B cell (primary cell): ENCODE results near the gene AUTS2. TPM values are rescaled to one million over a fixed set of nuclear protein-coding genes. Genes with fewer than 3 reads are reported as not detected.

ENCODE experiments used
- ATAC-seq: fragments of 200-7000 bp; cut with Tn5 transposase; one replicate; pipeline ENCODE4 v1.10.0; 2021; ENCODE audit warnings: low read depth, mild to moderate bottlenecking, moderate number of reproducible peaks, moderate library complexity
- CTCF ChIA-PET: fragments of 350-600 bp; sonication (Branson Sonifier 250); formaldehyde crosslinking; loops from one replicate; lab custom pipeline; 2021; ENCODE audit warnings: antibody characterized with exemption, inconsistent platforms; lab: Charles Lee
- POLR2A ChIA-PET: fragments of 350-600 bp; sonication (Branson Sonifier 250); formaldehyde crosslinking; loops from one replicate; lab custom pipeline; 2021; ENCODE audit warnings: antibody characterized with exemption; lab: Charles Lee
- DNase-seq: peaks from one replicate; pipeline ENCODE4 v3.0.0; 2013
- H2AFZ ChIP-seq: 2 replicates; pipeline ENCODE4 v1.6.1; 2012; ENCODE audit warnings: mild to moderate bottlenecking, low read depth, low read length; ENCODE audit not compliant: insufficient read depth, poor library complexity, severe bottlenecking
- H3K27ac ChIP-seq, 2 donors: 1 replicate in 1 of 2; 2 replicates in 1 of 2; pipeline ENCODE4 v1.5.1; 2012 to 2013; ENCODE audit warnings: low read length in 2 of 2, mild to moderate bottlenecking in 2 of 2, moderate library complexity in 1 of 2
- H3K27me3 ChIP-seq, 4 experiments: fragments of 200-600 bp in 1 of 4; sonication (generic) in 1 of 4; replicated peaks in 1 of 4; 1 replicate in 2 of 4; 2 replicates in 2 of 4; pipeline versions ENCODE4 v1.6.1 to v1.7.0; 2013 to 2016; ENCODE audit warnings: low read length in 3 of 4, mild to moderate bottlenecking in 2 of 4, mixed read lengths in 1 of 4, moderate library complexity in 1 of 4; ENCODE audit not compliant: insufficient read depth in 4 of 4, control insufficient read depth in 3 of 4; ENCODE audit errors: control extremely low read depth in 1 of 4
- H3K36me3 ChIP-seq, 2 experiments: replicated peaks in 1 of 2; 1 replicate in 1 of 2; 2 replicates in 1 of 2; pipeline versions ENCODE4 v1.6.1 to v1.7.1; 2013; ENCODE audit warnings: low read length in 1 of 2; ENCODE audit not compliant: insufficient read depth in 2 of 2, control insufficient read depth in 1 of 2; ENCODE audit errors: control extremely low read depth in 1 of 2, extremely low read depth in 1 of 2
- H3K4me1 ChIP-seq, 2 donors: fragments of 200-600 bp in 1 of 2; sonication (generic) in 1 of 2; 1 replicate in 1 of 2; 2 replicates in 1 of 2; pipeline versions ENCODE4 v1.5.1 to v1.6.1; 2013 to 2017; ENCODE audit warnings: low read length in 2 of 2; ENCODE audit not compliant: control insufficient read depth in 2 of 2, insufficient read depth in 2 of 2
- H3K4me2 ChIP-seq: replicated peaks from 2 replicates; pipeline ENCODE3; 2012; ENCODE audit warnings: mild to moderate bottlenecking, low read depth, low read length; ENCODE audit not compliant: poor library complexity, severe bottlenecking
- H3K4me3 ChIP-seq, 5 experiments: fragments of 200-600 bp in 1 of 5; sonication (generic) in 1 of 5; 1 replicate in 3 of 5; 2 replicates in 2 of 5; pipeline versions ENCODE4 v1.5.1 to v1.7.0; 2011 to 2016; ENCODE audit warnings: low read length in 4 of 5, mild to moderate bottlenecking in 4 of 5, low read depth in 2 of 5, control low read depth in 1 of 5, moderate library complexity in 1 of 5; ENCODE audit not compliant: insufficient read depth in 1 of 5; ENCODE audit errors: control extremely low read depth in 1 of 5, extremely low read depth in 1 of 5
- H3K79me2 ChIP-seq: fragments of 200-600 bp; sonication (generic); one replicate; pipeline ENCODE4 v1.6.0; 2016; ENCODE audit warnings: low read length; ENCODE audit not compliant: control insufficient read depth, insufficient read depth
- H3K9ac ChIP-seq: fragments of 200-600 bp; sonication (generic); 2 replicates; pipeline ENCODE4 v1.6.1; 2017; ENCODE audit warnings: mild to moderate bottlenecking, low read length, moderate library complexity
- H3K9me3 ChIP-seq, 3 donors: one replicate each; pipeline versions ENCODE4 v1.6.1 to v1.7.1; 2013; ENCODE audit warnings: low read length in 2 of 3; ENCODE audit not compliant: control insufficient read depth in 2 of 3, insufficient read depth in 1 of 3; ENCODE audit errors: control extremely low read depth in 1 of 3
- H4K20me1 ChIP-seq: 2 replicates; pipeline ENCODE4 v1.6.0; 2012; ENCODE audit warnings: mild to moderate bottlenecking, low read length; ENCODE audit not compliant: insufficient read depth, control insufficient read depth, poor library complexity, severe bottlenecking
- H3K27ac Mint-ChIP-seq: one replicate; pipeline ENCODE4 v1.8.0; 2021; ENCODE audit warnings: mixed read lengths
- H3K27me3 Mint-ChIP-seq: one replicate; pipeline ENCODE4 v1.8.0; 2021; ENCODE audit warnings: mixed read lengths
- H3K4me1 Mint-ChIP-seq: one replicate; pipeline ENCODE4 v1.8.0; 2021; ENCODE audit warnings: mixed read lengths
- H3K4me3 Mint-ChIP-seq: one replicate; pipeline ENCODE4 v1.8.0; 2021; ENCODE audit warnings: mixed read lengths
- H3K9me3 Mint-ChIP-seq: one replicate; pipeline ENCODE4 v1.8.0; 2022; ENCODE audit warnings: mixed read lengths; ENCODE audit not compliant: insufficient read depth
- CTCF ChIP-seq: fragments of 200-600 bp; IDR thresholded peaks from one replicate; pipeline ENCODE4 v1.8.0; 2022; ENCODE audit warnings: antibody characterized with exemption, mild to moderate bottlenecking
- EZH2 ChIP-seq: IDR thresholded peaks from 2 replicates; pipeline ENCODE4 v1.6.1; 2012; ENCODE audit warnings: borderline replicate concordance, low read depth, mild to moderate bottlenecking, moderate library complexity, low read length; ENCODE audit not compliant: insufficient read depth, poor library complexity, severe bottlenecking
- WGBS: methylation state at CpG from one replicate; pipeline ENCODE4 v1.1.5; 2013; ENCODE audit warnings: missing lambda C conversion rate; ENCODE audit not compliant: insufficient coverage; 5-methylcytosine and 5-hydroxymethylcytosine counted together
- intact Hi-C: fragments of 100-400 bp; cut with micrococcal nuclease; formaldehyde crosslinking; loops from one replicate; pipeline ENCODE4 v1.10.0; 2022
- polyA plus RNA-seq: library from polyadenylated mRNA; depleted of rRNA; stranded (reverse); fragments of >200 nt; gene quantifications from 2 replicates; pipeline ENCODE4 v1.2.3, GENCODE V29; 2012
- total RNA-seq, 2 donors: library from RNA; stranded (reverse); fragments of 120-200 nt in 1 of 2; gene quantifications; 1 replicate in 1 of 2; 2 replicates in 1 of 2; pipeline versions ENCODE4 v1.2.3 to v1.2.4, GENCODE V29; 2013 to 2022

Gene AUTS2
- total and polyA plus RNA-seq, 2 donors (not counting 1 experiment from before 2014, with no cell fraction given) = 22.3 to 35.0 TPM

- TF ChIP-seq CTCF (no peak), EZH2 (no peak)
- H2AFZ ChIP-seq = no peak overlapping the region
- H3K36me3 ChIP-seq = no peaks in the 10 kb centered on the region
- H3K79me2 ChIP-seq = no peaks in the 10 kb centered on the region
- Mint-ChIP-seq H3K9me3 (peaks cover 18% of the 10 kb centered on the region), H3K27ac (peak overlapping the region; percentile 21), H3K4me3 (no peak overlapping the region), H3K27me3 (no peaks in the 10 kb centered on the region), H3K4me1 (peaks cover 9% of the 10 kb centered on the region)
- peaks cover 0 to 4% of the 10 kb centered on the region in 2 donors for H3K4me1 ChIP-seq
- intact Hi-C loops = no loop called here
- DNase-seq = no peak
- H3K9ac ChIP-seq = no peak overlapping the region
- no peak overlapping the region for H3K4me2 ChIP-seq
- WGBS = 14% methylated on average over 6 of the region's 6 CpGs
- no peaks in the 10 kb centered on the region for H4K20me1 ChIP-seq
- H3K9me3 ChIP-seq = peaks cover 0 to 20% (median 19%) of the 10 kb centered on the region in 3 donors
- H3K27me3 ChIP-seq = peaks cover 0 to 4% (median 0%) of the 10 kb centered on the region in 4 experiments
- ChIA-PET CTCF (no interaction called here), POLR2A (no interaction called here)
- no peak overlapping the region for H3K27ac ChIP-seq
- H3K4me3 ChIP-seq = no peak overlapping the region
- ATAC-seq = no peak
Measured at GRCh38 chr7:70797109-70797514, 1198.8 kb downstream of the AUTS2 start.

DNA sequence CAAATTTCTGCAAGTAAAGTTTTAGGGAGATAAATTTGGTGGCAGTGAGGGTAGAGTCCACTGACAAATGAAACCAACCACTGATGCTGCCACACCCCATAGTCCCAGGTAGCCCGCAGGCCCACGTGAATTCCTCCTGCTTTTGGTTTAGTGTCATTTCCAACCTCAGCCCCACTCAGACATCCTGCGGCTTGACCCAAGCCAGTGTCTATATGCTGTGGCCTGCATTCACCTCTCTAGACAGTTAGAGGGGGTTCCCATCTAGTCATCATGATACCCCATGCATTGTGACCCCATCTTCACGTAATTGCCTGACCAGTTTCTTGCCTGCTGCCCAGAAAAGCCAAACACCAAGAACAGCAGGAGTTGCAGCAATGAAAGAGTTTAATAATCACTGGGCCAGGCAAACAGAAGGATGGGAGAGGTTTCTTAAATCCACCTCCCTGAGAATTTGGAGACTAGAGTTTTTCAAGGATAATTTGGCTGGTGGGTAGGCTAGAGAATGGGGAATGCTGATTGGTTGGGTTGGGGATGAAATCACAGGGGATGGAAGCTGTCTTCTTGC lies 1201.6 kb downstream of the AUTS2 start:
- Histone ChIP-seq H3K27ac (no peak overlapping the region), H3K9me3 (peaks cover 0 to 20% (median 19%) of the 10 kb centered on the region in 3 donors), H3K4me3 (no peak overlapping the region), H3K27me3 (peaks cover 0 to 4% (median 0%) of the 10 kb centered on the region in 4 experiments), H3K9ac (no peak overlapping the region), H3K4me2 (no peak overlapping the region), H2AFZ (no peak overlapping the region), H4K20me1 (no peaks in the 10 kb centered on the region), H3K36me3 (no peaks in the 10 kb centered on the region), H3K79me2 (no peaks in the 10 kb centered on the region), H3K4me1 (peaks cover 0 to 9% of the 10 kb centered on the region in 2 donors)
- CTCF ChIA-PET = no interaction called here
- POLR2A ChIA-PET = no interaction called here
- TF ChIP-seq EZH2 (no peak), CTCF (no peak)
- H3K4me3 Mint-ChIP-seq = no peak overlapping the region
- intact Hi-C loops = no loop called here
- no peak overlapping the region for H3K27ac Mint-ChIP-seq
- H3K4me1 Mint-ChIP-seq = peaks cover 13% of the 10 kb centered on the region
- DNase-seq = no peak
- ATAC-seq = no peak
- peaks cover 4% of the 10 kb centered on the region for H3K27me3 Mint-ChIP-seq
- peaks cover 21% of the 10 kb centered on the region for H3K9me3 Mint-ChIP-seq
- WGBS = 71% methylated on average over 3 of the region's 4 CpGs
